Muscle layer of duodenum (tissue), 2 donors: ENCODE measurements around the gene CCDC47.

ENCODE experiments used
- H3K27ac ChIP-seq: one replicate; pipeline ENCODE4 v1.7.0; 2013; ENCODE audit warnings: mild to moderate bottlenecking, low read length
- H3K27me3 ChIP-seq: one replicate; pipeline ENCODE4 v1.7.0; 2013; ENCODE audit warnings: low read depth, mild to moderate bottlenecking, control low read depth, low read length
- H3K36me3 ChIP-seq, 2 donors: one replicate each; pipeline ENCODE4 v1.7.0; 2013; ENCODE audit warnings: low read length in 2 of 2, control low read depth in 1 of 2, mild to moderate bottlenecking in 1 of 2; ENCODE audit not compliant: insufficient read depth in 2 of 2, control insufficient read depth in 1 of 2
- H3K4me1 ChIP-seq, 2 donors: one replicate each; pipeline ENCODE4 v1.7.0; 2013; ENCODE audit warnings: low read length in 2 of 2, mild to moderate bottlenecking in 2 of 2, control low read depth in 1 of 2, moderate library complexity in 1 of 2; ENCODE audit not compliant: insufficient read depth in 2 of 2, control insufficient read depth in 1 of 2
- H3K4me3 ChIP-seq, 2 donors: one replicate each; pipeline ENCODE4 v1.7.0; 2013; ENCODE audit warnings: low read length in 2 of 2, low read depth in 1 of 2, mild to moderate bottlenecking in 1 of 2
- H3K9me3 ChIP-seq, 2 donors: one replicate each; pipeline ENCODE4 v1.7.0; 2013; ENCODE audit warnings: low read length in 2 of 2, control low read depth in 1 of 2, mild to moderate bottlenecking in 1 of 2; ENCODE audit not compliant: control insufficient read depth in 1 of 2
- donor health status: healthy.

CCDC47 gene

GRCh38 chr17:63760771-63761539 is 12.4 kb downstream of the CCDC47 start:
- peaks cover 28 to 59% of the 10 kb centered on the region in 2 donors for H3K36me3 ChIP-seq
- H3K27ac ChIP-seq = no peak overlapping the region
- no peaks in the 10 kb centered on the region for H3K27me3 ChIP-seq
- no peaks in the 10 kb centered on the region for H3K4me1 ChIP-seq
- no peaks in the 10 kb centered on the region for H3K9me3 ChIP-seq
- no peak overlapping the region for H3K4me3 ChIP-seq

- Histone ChIP-seq H3K36me3 (peaks cover 36 to 69% of the 10 kb centered on the region in 2 donors), H3K4me3 (no peak overlapping the region), H3K27ac (no peak overlapping the region), H3K9me3 (no peaks in the 10 kb centered on the region), H3K27me3 (no peaks in the 10 kb centered on the region), H3K4me1 (no peaks in the 10 kb centered on the region)
Observed at GRCh38 chr17:63758428-63758827, 15.0 kb downstream of the CCDC47 start.

GRCh38 chr17:63754046-63754445 is 19.4 kb downstream of the CCDC47 start:
- no peaks in the 10 kb centered on the region for H3K9me3 ChIP-seq
- H3K36me3 ChIP-seq = peaks cover 45 to 61% of the 10 kb centered on the region in 2 donors
- no peaks in the 10 kb centered on the region for H3K27me3 ChIP-seq
- no peak overlapping the region for H3K27ac ChIP-seq
- no peak overlapping the region for H3K4me3 ChIP-seq
- no peaks in the 10 kb centered on the region for H3K4me1 ChIP-seq

GRCh38 chr17:63753215-63753614 is 20.2 kb downstream of the CCDC47 start:
- no peaks in the 10 kb centered on the region for H3K9me3 ChIP-seq
- H3K27ac ChIP-seq = no peak overlapping the region
- no peaks in the 10 kb centered on the region for H3K27me3 ChIP-seq
- H3K4me3 ChIP-seq = no peak overlapping the region
- H3K36me3 ChIP-seq = peaks cover 45 to 66% of the 10 kb centered on the region in 2 donors
- no peaks in the 10 kb centered on the region for H3K4me1 ChIP-seq

- Histone ChIP-seq H3K4me1 (no peaks in the 10 kb centered on the region), H3K27me3 (no peaks in the 10 kb centered on the region), H3K4me3 (no peak overlapping the region), H3K27ac (no peak overlapping the region), H3K9me3 (no peaks in the 10 kb centered on the region), H3K36me3 (peaks cover 45 to 66% of the 10 kb centered on the region in 2 donors)
Observed at GRCh38 chr17:63752707-63753106, 20.7 kb downstream of the CCDC47 start.

GRCh38 chr17:63751806-63752205 is 21.6 kb downstream of the CCDC47 start:
- Histone ChIP-seq H3K9me3 (no peaks in the 10 kb centered on the region), H3K27ac (no peak overlapping the region), H3K4me3 (no peak overlapping the region), H3K36me3 (peaks cover 46 to 65% of the 10 kb centered on the region in 2 donors), H3K4me1 (no peaks in the 10 kb centered on the region), H3K27me3 (no peaks in the 10 kb centered on the region)

- no peaks in the 10 kb centered on the region for H3K27me3 ChIP-seq
- H3K4me3 ChIP-seq = peak within 1 kb of the TSS; percentile 83 to 84
- H3K36me3 ChIP-seq = peaks cover 11 to 12% of the 10 kb centered on the region in 2 donors
- no peaks in the 10 kb centered on the region for H3K9me3 ChIP-seq
- peak within 1 kb of the TSS; percentile 94 for H3K27ac ChIP-seq
- H3K4me1 ChIP-seq = peaks cover 4 to 9% of the 10 kb centered on the region in 2 donors
Observed at GRCh38 chr17:63741408-63742173, 31.8 kb downstream of the CCDC47 start, which contains the start of gene STRADA. Gene STRADA (minus strand): TSS chr17:63741799. CDS start chr17:63728369, 13,430 bp downstream.

- H3K4me3 ChIP-seq = peak overlapping the region; percentile 83 to 84
- no peaks in the 10 kb centered on the region for H3K27me3 ChIP-seq
- peak overlapping the region; percentile 87 for H3K27ac ChIP-seq
- H3K36me3 ChIP-seq = peaks cover 7% of the 10 kb centered on the region in 2 donors
- peaks cover 4 to 9% of the 10 kb centered on the region in 2 donors for H3K4me1 ChIP-seq
- H3K9me3 ChIP-seq = no peaks in the 10 kb centered on the region
Observed at GRCh38 chr17:63741143-63741407, 32.3 kb downstream of the CCDC47 start.

GRCh38 chr17:63740464-63741142 is 32.8 kb downstream of the CCDC47 start:
- Histone ChIP-seq H3K4me3 (peak overlapping the region; percentile 83 to 84), H3K27ac (peak overlapping the region; percentile 87), H3K9me3 (no peaks in the 10 kb centered on the region), H3K27me3 (no peaks in the 10 kb centered on the region), H3K4me1 (peaks cover 4 to 9% of the 10 kb centered on the region in 2 donors), H3K36me3 (peaks cover 2 to 3% of the 10 kb centered on the region in 2 donors)

GRCh38 chr17:63735691-63736090 is 37.7 kb downstream of the CCDC47 start:
- Histone ChIP-seq H3K9me3 (no peaks in the 10 kb centered on the region), H3K4me1 (peaks cover 3 to 7% of the 10 kb centered on the region in 2 donors), H3K27me3 (no peaks in the 10 kb centered on the region), H3K36me3 (peaks cover 0 to 4% of the 10 kb centered on the region in 2 donors), H3K27ac (no peak overlapping the region), H3K4me3 (no peak overlapping the region)

- H3K27ac ChIP-seq = no peak overlapping the region
- no peaks in the 10 kb centered on the region for H3K9me3 ChIP-seq
- H3K36me3 ChIP-seq = peaks cover 15 to 19% of the 10 kb centered on the region in 2 donors
- no peak overlapping the region for H3K4me3 ChIP-seq
- no peaks in the 10 kb centered on the region for H3K27me3 ChIP-seq
- no peaks in the 10 kb centered on the region for H3K4me1 ChIP-seq
Observed at GRCh38 chr17:63722403-63722802, 51.0 kb downstream of the CCDC47 start.
